ENCODE measurements around the gene GSTCD. TPM values are rescaled to one million over a fixed set of nuclear protein-coding genes. Genes with fewer than 3 reads are reported as not detected.

Gene GSTCD
- total and polyA plus RNA-seq, 4 donors, result 1.2 to 8.7 (median 4.3) TPM

GRCh38 chr4:105808030-105808749 is 99.6 kb downstream of the GSTCD start:
- WGBS, result 86% methylated on average over 3 of the region's 3 CpGs
- Histone ChIP-seq H3K4me1 (ENCODE audit: control insufficient read depth in 4 of 4, insufficient read depth in 4 of 4, low read length in 3 of 4) (no peaks in the 10 kb centered on the region), H3K27ac (ENCODE audit: low read depth in 1 of 2, low read length in 2 of 2) (no peak overlapping the region), H3K9ac (ENCODE audit: low read depth in 1 of 2, low read length in 2 of 2) (no peak overlapping the region), H3K4me3 (ENCODE audit: low read depth in 1 of 3, low read length in 3 of 3) (no peak overlapping the region), H3K27me3 (ENCODE audit: control insufficient read depth in 4 of 4, insufficient read depth in 4 of 4, low read length in 3 of 4) (no peaks in the 10 kb centered on the region), H3K9me3 (ENCODE audit: control insufficient read depth in 4 of 4, low read length in 3 of 4) (no peaks in the 10 kb centered on the region), H3K36me3 (ENCODE audit: control insufficient read depth in 4 of 4, insufficient read depth in 3 of 4, low read depth in 1 of 4, low read length in 3 of 4) (no peaks in the 10 kb centered on the region)
- DNase-seq (ENCODE audit: low spot score), result no peak
- TF ChIP-seq ZBTB33 (IDR thresholded peaks at IDR 0.05) (no peak), HNF4A (conservative IDR thresholded peaks at IDR 0.05) (no peak), RAD21 (IDR thresholded peaks at IDR 0.05) (no peak), CTCF (IDR thresholded peaks at IDR 0.05; ENCODE audit: low read depth, low read length, missing input control) (no peak), YY1 (IDR thresholded peaks at IDR 0.05) (no peak), REST (IDR thresholded peaks at IDR 0.05) (no peak), FOXA2 (IDR thresholded peaks at IDR 0.05) (no peak), NR2F2 (IDR thresholded peaks at IDR 0.05) (no peak), ATF3 (IDR thresholded peaks at IDR 0.05) (no peak), HNF4G (IDR thresholded peaks at IDR 0.05) (no peak), TAF1 (conservative IDR thresholded peaks at IDR 0.05) (no peak), FOXA1 (IDR thresholded peaks at IDR 0.05) (no peak)

- WGBS, result 83% methylated on average over 3 of the region's 3 CpGs
- no peak overlapping the region for H3K27ac ChIP-seq (ENCODE audit: low read depth in 1 of 2, low read length in 2 of 2)
- no peak overlapping the region for H3K9ac ChIP-seq (ENCODE audit: low read depth in 1 of 2, low read length in 2 of 2)
- H3K36me3 ChIP-seq (ENCODE audit: control insufficient read depth in 4 of 4, insufficient read depth in 3 of 4, low read depth in 1 of 4, low read length in 3 of 4), result no peaks in the 10 kb centered on the region
- no peak for DNase-seq (ENCODE audit: low spot score)
- H3K9me3 ChIP-seq (ENCODE audit: control insufficient read depth in 4 of 4, low read length in 3 of 4), result no peaks in the 10 kb centered on the region
- no peak overlapping the region for H3K4me3 ChIP-seq (ENCODE audit: low read depth in 1 of 3, low read length in 3 of 3)
- H3K4me1 ChIP-seq (ENCODE audit: control insufficient read depth in 4 of 4, insufficient read depth in 4 of 4, low read length in 3 of 4), result no peaks in the 10 kb centered on the region
- H3K27me3 ChIP-seq (ENCODE audit: control insufficient read depth in 4 of 4, insufficient read depth in 4 of 4, low read length in 3 of 4), result no peaks in the 10 kb centered on the region
- TF ChIP-seq HNF4G (IDR thresholded peaks at IDR 0.05), result no peak
- no peak for TF ChIP-seq GABPA (IDR thresholded peaks at IDR 0.05 in 1 of 2, conservative IDR thresholded peaks at IDR 0.05 in 1 of 2)
- TF ChIP-seq MAX (IDR thresholded peaks at IDR 0.05), result no peak
- no peak for TF ChIP-seq TAF1 (conservative IDR thresholded peaks at IDR 0.05)
- TF ChIP-seq EGR1 (IDR thresholded peaks at IDR 0.05; ENCODE audit: low read depth in 2 of 2), result no peak
- TF ChIP-seq FOXA1 (IDR thresholded peaks at IDR 0.05), result no peak
- TF ChIP-seq FOXA2 (IDR thresholded peaks at IDR 0.05), result no peak
- no peak for TF ChIP-seq RAD21 (IDR thresholded peaks at IDR 0.05)
- no peak for TF ChIP-seq CTCF (IDR thresholded peaks at IDR 0.05; ENCODE audit: low read depth, low read length, missing input control)
- TF ChIP-seq HNF4A (conservative IDR thresholded peaks at IDR 0.05), result no peak
- no peak for TF ChIP-seq REST (IDR thresholded peaks at IDR 0.05)
- TF ChIP-seq NR2F2 (IDR thresholded peaks at IDR 0.05), result no peak
These were observed 100.1 kb downstream of the GSTCD start for GRCh38 chr4:105808750-105809041.
